Gastroesophageal sphincter (tissue), 4 donors: ENCODE results near the gene GET3. TPM values are rescaled to one million over a fixed set of nuclear protein-coding genes. Genes with fewer than 3 reads are reported as not detected.

ENCODE experiments used
- ATAC-seq: fragments of 150-250 bp; one replicate; pipeline ENCODE4 v1.9.1; 2016; ENCODE audit warnings: mild to moderate bottlenecking, moderate library complexity
- H3K27ac ChIP-seq, 4 donors: fragments of 200-600 bp; sonication (generic) in 3 of 4; 1 replicate in 3 of 4; 2 replicates in 1 of 4; pipeline ENCODE4 v1.5.1; 2016 to 2019
- H3K27me3 ChIP-seq: fragments of 200-600 bp; sonication (generic); one replicate; pipeline ENCODE4 v1.5.1; 2019
- H3K36me3 ChIP-seq, 2 donors: fragments of 200-600 bp; sonication (generic); one replicate each; pipeline ENCODE4 v1.5.1; 2019; ENCODE audit warnings: control low read depth in 1 of 2
- H3K4me1 ChIP-seq, 3 donors: fragments of 200-600 bp; sonication (generic); 1 replicate in 2 of 3; 2 replicates in 1 of 3; pipeline ENCODE4 v1.5.1; 2016 to 2019; ENCODE audit warnings: control low read depth in 2 of 3
- H3K4me3 ChIP-seq, 2 donors: fragments of 200-600 bp; sonication (generic); one replicate each; pipeline ENCODE4 v1.5.1; 2019; ENCODE audit warnings: mild to moderate bottlenecking in 1 of 2, moderate library complexity in 1 of 2
- H3K9me3 ChIP-seq, 3 donors: fragments of 200-600 bp; sonication (generic); one replicate each; pipeline ENCODE4 v1.5.1; 2017 to 2019; ENCODE audit warnings: control low read depth in 2 of 3
- CTCF ChIP-seq, 4 experiments: fragments of 200-600 bp in 2 of 4; fragments of 450-650 bp in 2 of 4; sonication (generic) in 1 of 4; IDR thresholded peaks; one replicate each; pipeline ENCODE4 v1.5.1; 2017 to 2019; ENCODE audit warnings: antibody characterized with exemption in 4 of 4, mild to moderate bottlenecking in 2 of 4, moderate library complexity in 2 of 4
- EP300 ChIP-seq: sonication (generic); formaldehyde crosslinking; IDR thresholded peaks from one replicate; pipeline ENCODE4 v1.6.1; 2017; ENCODE audit warnings: antibody characterized with exemption, mild to moderate bottlenecking
- POLR2A ChIP-seq, 2 donors: fragments of 450-650 bp; IDR thresholded peaks; one replicate each; pipeline ENCODE4 v1.6.1; 2017; ENCODE audit warnings: antibody characterized with exemption in 2 of 2, mild to moderate bottlenecking in 2 of 2, moderate library complexity in 1 of 2
- POLR2AphosphoS5 ChIP-seq: sonication (generic); formaldehyde crosslinking; IDR thresholded peaks from one replicate; pipeline ENCODE4 v1.6.1; 2017; ENCODE audit warnings: antibody characterized with exemption
- WGBS, 2 donors: methylation state at CpG; one replicate each; pipeline ENCODE4 v1.1.5; 2018; ENCODE audit warnings: low coverage in 1 of 2; 5-methylcytosine and 5-hydroxymethylcytosine counted together
- total RNA-seq, 4 donors: library from RNA; depleted of rRNA; stranded (reverse); fragments of >200 nt; gene quantifications; one replicate each; pipeline ENCODE4 v1.1.0, GENCODE V29; 2016

Gene GET3
- total RNA-seq, 4 donors from 2014 or later = 47.3 to 58.2 (median 55.8) TPM

- H3K27ac ChIP-seq = no peak overlapping the region
- no peak overlapping the region for H3K4me3 ChIP-seq
- no peaks in the 10 kb centered on the region for H3K9me3 ChIP-seq
- H3K27me3 ChIP-seq = no peaks in the 10 kb centered on the region
- no peak for TF ChIP-seq POLR2A (IDR thresholded peaks at IDR 0.05)
- no peak for TF ChIP-seq CTCF (IDR thresholded peaks at IDR 0.05)
- no peak for TF ChIP-seq EP300
- TF ChIP-seq POLR2AphosphoS5 = no peak
- 71 to 87% methylated on average over 4 to 5 of the region's 6 CpGs for WGBS, 2 donors
- no peak for ATAC-seq
- peaks cover 0 to 24% (median 10%) of the 10 kb centered on the region in 3 donors for H3K4me1 ChIP-seq
- H3K36me3 ChIP-seq = peaks cover 0 to 52% of the 10 kb centered on the region in 2 donors
Measured at GRCh38 chr19:12698138-12698537, 39.2 kb upstream of the GET3 start.

- no peaks in the 10 kb centered on the region for H3K27me3 ChIP-seq
- no peak for ATAC-seq
- H3K36me3 ChIP-seq = peaks cover 0 to 88% of the 10 kb centered on the region in 2 donors
- WGBS, 2 donors = 75 to 100% methylated on average over 1 to 2 of the region's 33 CpGs
- H3K4me3 ChIP-seq = no peak overlapping the region
- peaks cover 0 to 7% (median 5%) of the 10 kb centered on the region in 3 donors for H3K4me1 ChIP-seq
- H3K27ac ChIP-seq = no peak overlapping the region
- no peak for TF ChIP-seq POLR2A (IDR thresholded peaks at IDR 0.05)
- no peak for TF ChIP-seq CTCF (IDR thresholded peaks at IDR 0.05)
- TF ChIP-seq POLR2AphosphoS5 = no peak
- no peaks in the 10 kb centered on the region for H3K9me3 ChIP-seq
Measured at GRCh38 chr19:12701596-12702282, 35.6 kb upstream of the GET3 start.

GRCh38 chr19:12703046-12703445, 34.3 kb upstream of the GET3 start:
- no peak overlapping the region for H3K4me3 ChIP-seq
- H3K36me3 ChIP-seq = peaks cover 0 to 98% of the 10 kb centered on the region in 2 donors
- TF ChIP-seq POLR2AphosphoS5 = no peak
- TF ChIP-seq EP300 = no peak
- TF ChIP-seq POLR2A (IDR thresholded peaks at IDR 0.05) = no peak
- no peak for TF ChIP-seq CTCF (IDR thresholded peaks at IDR 0.05)
- H3K27ac ChIP-seq = no peak overlapping the region
- H3K9me3 ChIP-seq = no peaks in the 10 kb centered on the region
- no peaks in the 10 kb centered on the region for H3K27me3 ChIP-seq
- H3K4me1 ChIP-seq = no peaks in the 10 kb centered on the region
- 50% methylated on average over 6 of the region's 9 CpGs; no CpG with 5 or more reads in 1 of the 2 donors for WGBS, 2 donors
- ATAC-seq = no peak

GRCh38 chr19:12705169-12705568, 32.1 kb upstream of the GET3 start:
- H3K4me1 ChIP-seq = no peaks in the 10 kb centered on the region
- no peak overlapping the region for H3K27ac ChIP-seq
- H3K36me3 ChIP-seq = peaks cover 0 to 100% of the 10 kb centered on the region in 2 donors
- H3K4me3 ChIP-seq = no peak overlapping the region
- H3K27me3 ChIP-seq = no peaks in the 10 kb centered on the region
- TF ChIP-seq POLR2A (IDR thresholded peaks at IDR 0.05) (no peak), EP300 (no peak), CTCF (IDR thresholded peaks at IDR 0.05) (no peak), POLR2AphosphoS5 (no peak)
- WGBS, 2 donors = 80% methylated on average over 1 of the region's 13 CpGs; no CpG with 5 or more reads in 1 of the 2 donors
- H3K9me3 ChIP-seq = no peaks in the 10 kb centered on the region
- ATAC-seq = no peak
